Heart left ventricle (tissue), 16 donors: ENCODE measurements around the gene RNASE12. TPM values are rescaled to one million over a fixed set of nuclear protein-coding genes. Genes with fewer than 3 reads are reported as not detected.
A peak's percentile ranks its signal among the peaks of the same experiment; 100 is the strongest.

Experiments
- ATAC-seq, 4 donors: fragments of 200-7000 bp; cut with Tn5 transposase; one replicate each; pipeline ENCODE4 v1.9.1; 2020 to 2022; ENCODE audit warnings: moderate library complexity in 4 of 4, mild to moderate bottlenecking in 3 of 4, moderate number of reproducible peaks in 1 of 4
- DNase-seq, 5 donors: peaks; one replicate each; pipeline ENCODE4 v3.0.0-alpha.2; 2020
- H3K27ac ChIP-seq, 12 donors: fragments of 200-600 bp; sonication (generic) in 4 of 12; one replicate each; pipeline versions ENCODE4 v1.5.0 to v1.8.0; 2016 to 2022; ENCODE audit warnings: mild to moderate bottlenecking in 2 of 12
- H3K27me3 ChIP-seq, 9 donors: fragments of 200-600 bp; sonication (generic) in 2 of 9; one replicate each; pipeline versions ENCODE4 v1.5.1 to v1.8.0; 2016 to 2022; ENCODE audit warnings: mild to moderate bottlenecking in 3 of 9
- H3K36me3 ChIP-seq, 9 donors: fragments of 200-600 bp; sonication (generic) in 2 of 9; one replicate each; pipeline versions ENCODE4 v1.5.0 to v1.8.0; 2018 to 2022; ENCODE audit warnings: mild to moderate bottlenecking in 2 of 9
- H3K4me1 ChIP-seq, 12 donors: fragments of 200-600 bp; sonication (generic) in 4 of 12; one replicate each; pipeline versions ENCODE4 v1.5.0 to v1.8.0; 2016 to 2022; ENCODE audit warnings: mild to moderate bottlenecking in 3 of 12
- H3K4me3 ChIP-seq, 12 donors: fragments of 200-600 bp; sonication (generic) in 4 of 12; one replicate each; pipeline versions ENCODE4 v1.5.0 to v1.8.0; 2017 to 2022; ENCODE audit warnings: mild to moderate bottlenecking in 9 of 12, moderate library complexity in 4 of 12
- H3K9me3 ChIP-seq, 12 donors: fragments of 200-600 bp; sonication (generic) in 4 of 12; one replicate each; pipeline versions ENCODE4 v1.5.0 to v1.8.0; 2016 to 2022; ENCODE audit warnings: mild to moderate bottlenecking in 1 of 12
- POLR2A ChIP-seq, 2 donors: fragments of 450-650 bp; IDR thresholded peaks; one replicate each; pipeline ENCODE4 v1.6.1; 2017; ENCODE audit warnings: antibody characterized with exemption in 2 of 2, mild to moderate bottlenecking in 2 of 2, moderate library complexity in 2 of 2
- WGBS, 4 donors: extraction: QIAGEN DNeasy Blood & Tissue Kit in 2 of 4; methylation state at CpG; one replicate each; pipeline versions ENCODE4 v1.1.5 to v1.1.7; 2013 to 2018; 5-methylcytosine and 5-hydroxymethylcytosine counted together
- intact Hi-C, 10 donors: fragments of 100-400 bp; cut with DNase I; formaldehyde crosslinking; loops; one replicate each; pipeline versions ENCODE4 v1.11.1 to v1.14.2; 2022
- polyA plus RNA-seq, 2 donors: library from polyadenylated mRNA; stranded (reverse); fragments of 200-250 nt; gene quantifications; one replicate each; pipeline ENCODE4 v1.2.3, GENCODE V29; 2013
- total RNA-seq, 9 donors: library from RNA; depleted of rRNA in 2 of 9; stranded (reverse); fragments of >200 nt in 2 of 9; fragmentation: NEBNext Ultra II Directional in 3 of 9; extraction: Animal tissue kit (Norgen Biotek cat#: 25700) in 3 of 9; gene quantifications; one replicate each; pipeline versions ENCODE4 v1.1.0 to v1.2.4, GENCODE V29; 2016 to 2023
- TF ChIP-seq, protein P1 (sequence below), 12 donors: fragments of 200-600 bp; sonication (generic) in 4 of 12; IDR thresholded peaks; one replicate each; pipeline versions ENCODE4 v1.5.0 to v1.8.0; 2018 to 2022; ENCODE audit warnings: antibody characterized with exemption in 12 of 12, mild to moderate bottlenecking in 5 of 12
- donor health status: ischemic (EF 13 %, LVEDD 7.1; RV severe dilation, severe dysfunction).
- donor health status: healthy with polysubstance abuse.
- donor health status: DM: no; HTN: yes; CAD: no.
- donor health status: DM: no; HTN: no; CAD: no.
- donor health status: ischemic (EF 25% LVEDD 6.9; RV normal size, moderate dysfunction).
- donor health status: ischemic (EF 25% LVEDD 5.7; RV mildly dilated, moderate dysfunction).
- donor health status: healthy.
- donor health status: DM: yes; HTN: yes; CAD: no.
- donor health status: ischemic (EF 35%, LVEDD 5.7; RV mildly dilated, moderate dysfunction).
- donor health status: nonischemic (EF 11% LVEDD 7.7; RV severe dilation, severe dysfunction).
- donor health status: DM: yes; HTN: yes; CAD: no.
- donor health status: PGD.
- donor health status: ischemic (EF 29% LVEDD 5.4; RV normal size, mild dysfunction).
- donor health status: nonischemic (EF 23%, LVEDD 6.1; RV moderate dilation, normal function).

RNASE12 gene
- total and polyA plus RNA-seq, 11 donors: not detected

GRCh38 chr14:20627346-20628027, 36.3 kb upstream of the RNASE12 start:
- H3K27ac ChIP-seq: no peak overlapping the region
- intact Hi-C loops: loop anchor here in 4 of 10 donors (5.0 kb wide), 1 partner anchor 55 kb away; the partner anchor contains the start of gene RNASE4 (in 4 of the 4)
- peaks cover 0 to 60% (median 2%) of the 10 kb centered on the region in 9 donors for H3K27me3 ChIP-seq
- H3K36me3 ChIP-seq: no peaks in the 10 kb centered on the region
- no peak for TF ChIP-seq POLR2A (IDR thresholded peaks at IDR 0.05)
- TF ChIP-seq, protein P1, sequence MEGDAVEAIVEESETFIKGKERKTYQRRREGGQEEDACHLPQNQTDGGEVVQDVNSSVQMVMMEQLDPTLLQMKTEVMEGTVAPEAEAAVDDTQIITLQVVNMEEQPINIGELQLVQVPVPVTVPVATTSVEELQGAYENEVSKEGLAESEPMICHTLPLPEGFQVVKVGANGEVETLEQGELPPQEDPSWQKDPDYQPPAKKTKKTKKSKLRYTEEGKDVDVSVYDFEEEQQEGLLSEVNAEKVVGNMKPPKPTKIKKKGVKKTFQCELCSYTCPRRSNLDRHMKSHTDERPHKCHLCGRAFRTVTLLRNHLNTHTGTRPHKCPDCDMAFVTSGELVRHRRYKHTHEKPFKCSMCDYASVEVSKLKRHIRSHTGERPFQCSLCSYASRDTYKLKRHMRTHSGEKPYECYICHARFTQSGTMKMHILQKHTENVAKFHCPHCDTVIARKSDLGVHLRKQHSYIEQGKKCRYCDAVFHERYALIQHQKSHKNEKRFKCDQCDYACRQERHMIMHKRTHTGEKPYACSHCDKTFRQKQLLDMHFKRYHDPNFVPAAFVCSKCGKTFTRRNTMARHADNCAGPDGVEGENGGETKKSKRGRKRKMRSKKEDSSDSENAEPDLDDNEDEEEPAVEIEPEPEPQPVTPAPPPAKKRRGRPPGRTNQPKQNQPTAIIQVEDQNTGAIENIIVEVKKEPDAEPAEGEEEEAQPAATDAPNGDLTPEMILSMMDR (IDR thresholded peaks at IDR 0.05): no peak
- H3K9me3 ChIP-seq: peaks cover 0 to 6% (median 0%) of the 10 kb centered on the region in 12 donors
- H3K4me3 ChIP-seq: no peak overlapping the region
- WGBS, 4 donors: 67 to 81% (median 74%) methylated on average over 5 of the region's 5 CpGs
- DNase-seq (no peak), ATAC-seq (no peak)
- H3K4me1 ChIP-seq: peaks cover 0 to 61% (median 25%) of the 10 kb centered on the region in 12 donors

DNA sequence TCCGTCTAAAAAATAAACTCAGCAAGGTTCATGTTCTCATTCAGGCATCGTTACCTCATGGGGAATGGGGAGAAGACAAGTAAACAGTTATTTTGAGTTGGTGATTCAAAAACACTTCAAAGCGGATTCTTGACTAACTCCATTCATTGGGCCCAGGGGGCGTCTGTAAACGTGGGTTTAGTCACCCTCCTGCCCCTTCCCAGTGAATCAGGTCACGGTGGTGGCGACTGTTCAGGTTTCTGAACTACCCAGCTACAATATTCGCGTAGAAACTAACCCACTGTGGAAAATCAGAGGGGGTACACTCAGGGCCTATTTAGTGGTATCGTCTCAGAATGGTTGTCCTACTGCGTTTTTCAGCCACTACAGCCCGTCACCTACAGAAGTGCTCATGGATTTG, 35.1 kb upstream of the RNASE12 start:
- H3K27me3 ChIP-seq: peaks cover 0 to 58% (median 0%) of the 10 kb centered on the region in 9 donors
- no peak for TF ChIP-seq POLR2A (IDR thresholded peaks at IDR 0.05)
- TF ChIP-seq, protein P1 (IDR thresholded peaks at IDR 0.05): no peak
- peaks cover 0 to 49% (median 14%) of the 10 kb centered on the region in 12 donors for H3K4me1 ChIP-seq

GRCh38 chr14:20624495-20625070, 33.4 kb upstream of the RNASE12 start:
- peaks cover 0 to 41% (median 10%) of the 10 kb centered on the region in 12 donors for H3K4me1 ChIP-seq
- peak; percentile 27 to 62 (median 53) for ATAC-seq
- WGBS, 4 donors: 11 to 29% (median 19%) methylated on average over 22 of the region's 22 CpGs
- H3K27ac ChIP-seq: peak overlapping the region in 2 of 12 donors; percentile 1 to 12
- peaks cover 0 to 44% (median 0%) of the 10 kb centered on the region in 9 donors for H3K27me3 ChIP-seq
- DNase-seq: peak; percentile 25 to 77 (median 52)
- no peak for TF ChIP-seq POLR2A (IDR thresholded peaks at IDR 0.05)
- TF ChIP-seq, protein P1 (IDR thresholded peaks at IDR 0.05): no peak
- no peaks in the 10 kb centered on the region for H3K36me3 ChIP-seq
- intact Hi-C loops: loop anchor here in 4 of 10 donors (1.0 to 5.0 kb wide), 2 partner anchors 11 to 58 kb away; partner anchors contain the start of gene RNASE4 (in 4 of the 4)
- peak overlapping the region in 10 of 12 donors; percentile 9 to 47 (median 26) for H3K4me3 ChIP-seq
- H3K9me3 ChIP-seq: peaks cover 0 to 6% (median 0%) of the 10 kb centered on the region in 12 donors

More for the DNA sequence above, 35.1 kb upstream of the RNASE12 start:
- intact Hi-C loops: loop anchor here in 4 of 10 donors (5.0 kb wide), 1 partner anchor 56 kb away; the partner anchor contains the start of gene RNASE4 (in 4 of the 4)
- ATAC-seq: no peak
- 16 to 31% (median 23%) methylated on average over 12 of the region's 12 CpGs for WGBS, 4 donors
- Histone ChIP-seq H3K27ac (no peak overlapping the region), H3K4me3 (peak overlapping the region in 4 of 12 donors; percentile 24 to 47 (median 38)), H3K36me3 (no peaks in the 10 kb centered on the region), H3K9me3 (peaks cover 0 to 6% (median 0%) of the 10 kb centered on the region in 12 donors)
- DNase-seq: no peak

DNA sequence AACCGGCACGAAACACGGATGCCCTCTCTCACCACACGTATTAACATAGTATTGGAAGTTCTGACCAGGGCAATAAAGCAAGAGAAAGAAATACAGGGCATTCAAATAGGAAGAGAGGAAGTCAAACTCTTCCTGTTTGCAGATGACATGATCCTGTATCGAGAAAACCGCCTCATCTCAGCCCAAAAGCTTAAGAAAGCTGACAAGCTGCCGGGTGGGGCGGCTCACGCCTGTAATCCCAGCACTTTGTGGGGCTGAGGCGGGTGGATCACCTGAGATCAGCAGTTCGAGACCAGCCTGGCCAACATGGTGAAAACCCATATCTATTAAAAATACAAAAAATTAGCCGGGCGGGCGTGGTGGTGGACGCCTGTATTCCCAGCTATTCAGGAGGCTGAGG, 32.6 kb upstream of the RNASE12 start:
- intact Hi-C loops: no loop called here
- ATAC-seq (no peak), DNase-seq (no peak)
- peaks cover 0 to 36% (median 0%) of the 10 kb centered on the region in 9 donors for H3K27me3 ChIP-seq
- H3K36me3 ChIP-seq: no peaks in the 10 kb centered on the region
- TF ChIP-seq POLR2A (IDR thresholded peaks at IDR 0.05): no peak
- TF ChIP-seq, protein P1 (IDR thresholded peaks at IDR 0.05): no peak
- H3K4me1 ChIP-seq: peaks cover 0 to 41% (median 10%) of the 10 kb centered on the region in 12 donors
- 52 to 72% (median 61%) methylated on average over 15 of the region's 15 CpGs for WGBS, 4 donors
- H3K4me3 ChIP-seq: peak overlapping the region in 1 of 12 donors; percentile 44
- peaks cover 0 to 6% (median 0%) of the 10 kb centered on the region in 12 donors for H3K9me3 ChIP-seq
- H3K27ac ChIP-seq: no peak overlapping the region
